Rectal smooth muscle tissue (tissue), 1 donor: ENCODE results near the gene WDR1.

Experiments
- H3K27ac ChIP-seq: one replicate; pipeline ENCODE4 v1.7.0; 2013; ENCODE audit warnings: low read depth, low read length, inconsistent platforms
- H3K27me3 ChIP-seq: one replicate; pipeline ENCODE4 v1.7.0; 2013; ENCODE audit warnings: low read length; ENCODE audit not compliant: control insufficient read depth, insufficient read depth
- H3K36me3 ChIP-seq: one replicate; pipeline ENCODE4 v1.7.0; 2013; ENCODE audit warnings: low read length; ENCODE audit not compliant: control insufficient read depth, insufficient read depth
- H3K4me1 ChIP-seq: one replicate; pipeline ENCODE4 v1.7.0; 2013; ENCODE audit warnings: low read length; ENCODE audit not compliant: control insufficient read depth, insufficient read depth
- H3K4me3 ChIP-seq: one replicate; pipeline ENCODE4 v1.7.0; 2013; ENCODE audit warnings: low read length
- H3K9ac ChIP-seq: one replicate; pipeline ENCODE4 v1.7.0; 2013; ENCODE audit warnings: low read length

The WDR1 gene

GRCh38 chr4:10036807-10037342 is 79.7 kb downstream of the WDR1 start:
- no peak overlapping the region for H3K4me3 ChIP-seq
- H3K4me1 ChIP-seq, result no peaks in the 10 kb centered on the region
- no peak overlapping the region for H3K9ac ChIP-seq
- H3K36me3 ChIP-seq, result no peaks in the 10 kb centered on the region
- no peaks in the 10 kb centered on the region for H3K27me3 ChIP-seq
- no peak overlapping the region for H3K27ac ChIP-seq

GRCh38 chr4:10035130-10035529 is 81.5 kb downstream of the WDR1 start:
- Histone ChIP-seq H3K27ac (no peak overlapping the region), H3K36me3 (no peaks in the 10 kb centered on the region), H3K4me1 (no peaks in the 10 kb centered on the region), H3K4me3 (no peak overlapping the region), H3K27me3 (no peaks in the 10 kb centered on the region), H3K9ac (no peak overlapping the region)

- H3K9ac ChIP-seq, result no peak overlapping the region
- H3K36me3 ChIP-seq, result no peaks in the 10 kb centered on the region
- H3K4me1 ChIP-seq, result no peaks in the 10 kb centered on the region
- no peak overlapping the region for H3K4me3 ChIP-seq
- no peaks in the 10 kb centered on the region for H3K27me3 ChIP-seq
- H3K27ac ChIP-seq, result no peak overlapping the region
Observed at GRCh38 chr4:10034612-10035104, 81.9 kb downstream of the WDR1 start.

- Histone ChIP-seq H3K27ac (no peak overlapping the region), H3K4me1 (no peaks in the 10 kb centered on the region), H3K4me3 (no peak overlapping the region), H3K9ac (no peak overlapping the region), H3K36me3 (no peaks in the 10 kb centered on the region), H3K27me3 (no peaks in the 10 kb centered on the region)
Observed at GRCh38 chr4:10034136-10034535, 82.5 kb downstream of the WDR1 start.

- no peaks in the 10 kb centered on the region for H3K4me1 ChIP-seq
- H3K9ac ChIP-seq, result no peak overlapping the region
- no peaks in the 10 kb centered on the region for H3K36me3 ChIP-seq
- peak overlapping the region; percentile 60 for H3K27ac ChIP-seq
- no peaks in the 10 kb centered on the region for H3K27me3 ChIP-seq
- no peak overlapping the region for H3K4me3 ChIP-seq
Observed at GRCh38 chr4:10033191-10033881, 83.3 kb downstream of the WDR1 start.

- H3K4me3 ChIP-seq, result no peak overlapping the region
- no peak overlapping the region for H3K9ac ChIP-seq
- no peaks in the 10 kb centered on the region for H3K36me3 ChIP-seq
- H3K27ac ChIP-seq, result peak overlapping the region; percentile 40
- H3K27me3 ChIP-seq, result no peaks in the 10 kb centered on the region
- H3K4me1 ChIP-seq, result no peaks in the 10 kb centered on the region
Observed at GRCh38 chr4:10032625-10033024, 84.0 kb downstream of the WDR1 start.

- H3K27ac ChIP-seq, result peak overlapping the region; percentile 40
- no peaks in the 10 kb centered on the region for H3K27me3 ChIP-seq
- no peaks in the 10 kb centered on the region for H3K4me1 ChIP-seq
- no peaks in the 10 kb centered on the region for H3K36me3 ChIP-seq
- H3K4me3 ChIP-seq, result no peak overlapping the region
- H3K9ac ChIP-seq, result no peak overlapping the region
Observed at GRCh38 chr4:10031668-10032590, 84.7 kb downstream of the WDR1 start.

- Histone ChIP-seq H3K36me3 (no peaks in the 10 kb centered on the region), H3K4me1 (no peaks in the 10 kb centered on the region), H3K9ac (no peak overlapping the region), H3K27me3 (no peaks in the 10 kb centered on the region), H3K27ac (no peak overlapping the region), H3K4me3 (no peak overlapping the region)
Observed at GRCh38 chr4:10030972-10031667, 85.5 kb downstream of the WDR1 start.

GRCh38 chr4:10029403-10029802 is 87.2 kb downstream of the WDR1 start:
- no peak overlapping the region for H3K27ac ChIP-seq
- H3K4me1 ChIP-seq, result no peaks in the 10 kb centered on the region
- H3K9ac ChIP-seq, result no peak overlapping the region
- H3K4me3 ChIP-seq, result no peak overlapping the region
- no peaks in the 10 kb centered on the region for H3K36me3 ChIP-seq
- H3K27me3 ChIP-seq, result no peaks in the 10 kb centered on the region

- Histone ChIP-seq H3K27ac (no peak overlapping the region), H3K36me3 (no peaks in the 10 kb centered on the region), H3K4me1 (no peaks in the 10 kb centered on the region), H3K27me3 (no peaks in the 10 kb centered on the region), H3K4me3 (no peak overlapping the region), H3K9ac (no peak overlapping the region)
Observed at GRCh38 chr4:10028910-10029309, 87.7 kb downstream of the WDR1 start.

- Histone ChIP-seq H3K27me3 (no peaks in the 10 kb centered on the region), H3K4me3 (no peak overlapping the region), H3K9ac (no peak overlapping the region), H3K4me1 (no peaks in the 10 kb centered on the region), H3K36me3 (no peaks in the 10 kb centered on the region), H3K27ac (no peak overlapping the region)
Observed at GRCh38 chr4:10026485-10026884, 90.1 kb downstream of the WDR1 start.

- no peak overlapping the region for H3K27ac ChIP-seq
- H3K4me1 ChIP-seq, result no peaks in the 10 kb centered on the region
- H3K9ac ChIP-seq, result no peak overlapping the region
- no peak overlapping the region for H3K4me3 ChIP-seq
- no peaks in the 10 kb centered on the region for H3K36me3 ChIP-seq
- no peaks in the 10 kb centered on the region for H3K27me3 ChIP-seq
Observed at GRCh38 chr4:10025230-10025806, 91.3 kb downstream of the WDR1 start.
